Measurements from ENCODE around the gene ABCC5.

DNA sequence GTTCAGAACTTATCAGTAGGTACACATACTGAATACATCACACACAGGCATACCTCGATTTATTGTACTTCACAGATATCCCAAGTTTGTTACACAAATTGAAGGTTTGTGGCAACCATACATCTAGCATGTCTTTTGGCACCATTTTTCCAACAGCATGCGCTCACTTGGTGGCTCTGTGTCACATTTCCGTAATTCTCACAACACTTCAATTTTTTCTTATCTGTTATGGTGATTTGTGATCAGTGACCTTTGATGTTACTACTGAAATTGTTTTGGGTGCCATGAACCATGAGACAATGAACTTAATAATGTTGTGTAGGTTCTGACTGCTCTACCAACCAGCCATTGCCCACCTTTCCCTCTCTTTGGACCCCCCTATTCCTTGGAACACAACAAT is 143.8 kb downstream of the ABCC5 start:
- TF ChIP-seq CTCF (optimal IDR thresholded peaks at IDR 0.05 in 1 of 3, IDR thresholded peaks at IDR 0.05 in 1 of 3, conservative IDR thresholded peaks at IDR 0.05 in 1 of 3; ENCODE audit: extremely low read depth in 1 of 3, insufficient read depth in 2 of 3, low read length in 3 of 3) (no peak), EZH2 (IDR thresholded peaks at IDR 0.05; ENCODE audit: low read length) (no peak)

All from keratinocyte (primary cell).